NT2/D1 (cell line): ENCODE results near the gene FAM20C.

Experiments used
- SUZ12 ChIP-seq: IDR thresholded peaks from 2 replicates; pipeline ENCODE4 v1.6.1; 2011; ENCODE audit not compliant: insufficient read length, insufficient read depth; ENCODE audit errors: extremely low read depth
- ZNF274 ChIP-seq: IDR thresholded peaks from 2 replicates; pipeline ENCODE4 v1.6.1; 2011; ENCODE audit warnings: mild to moderate bottlenecking, low read depth, low read length

DNA sequence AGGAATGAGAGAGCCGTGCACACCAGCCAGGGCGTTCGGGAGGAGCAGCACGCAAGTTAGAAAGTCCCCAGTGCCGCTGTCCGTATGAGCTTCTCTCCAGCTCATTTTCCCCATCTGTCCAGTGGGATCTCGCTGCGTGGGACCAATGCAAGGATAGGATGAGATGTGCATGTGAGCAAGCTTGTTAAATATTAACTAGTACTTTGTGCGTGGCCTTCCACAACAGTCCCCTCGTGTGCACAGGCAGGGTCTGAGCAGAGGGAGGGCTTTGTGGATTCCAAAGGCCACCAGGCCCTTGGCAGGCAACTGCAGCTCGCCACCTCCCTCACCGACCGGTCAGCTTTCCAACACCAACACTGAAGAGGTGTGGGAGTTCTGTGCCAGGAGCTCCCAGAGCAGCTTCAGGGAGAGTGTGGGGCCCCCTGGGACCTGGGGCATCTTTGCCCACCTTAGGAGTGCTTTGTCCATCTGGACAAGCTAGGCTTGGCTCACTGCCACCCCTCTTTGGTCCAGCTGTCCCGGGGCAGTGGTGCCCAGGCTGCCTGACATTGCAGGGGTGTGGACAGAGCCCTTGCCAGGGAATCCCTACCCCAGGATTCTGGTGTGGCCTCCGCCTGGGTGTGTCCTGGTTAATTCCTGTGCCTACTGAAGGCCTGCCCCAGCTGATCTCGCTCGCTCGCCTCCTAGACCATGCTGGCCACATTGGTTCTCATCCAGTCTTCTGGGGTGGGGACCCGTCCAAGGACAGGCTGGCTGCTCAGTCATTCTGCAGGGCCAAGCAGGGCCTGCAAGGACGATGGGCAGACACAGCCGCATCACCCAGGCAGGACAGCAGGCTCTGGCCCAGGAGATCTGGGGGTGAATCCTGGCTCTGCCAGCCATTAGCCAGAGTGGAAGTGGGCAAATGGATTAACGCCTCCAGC lies 5.3 kb downstream of the FAM20C start:
- TF ChIP-seq ZNF274 (no peak), SUZ12 (no peak)
